GM23338 (cell line): ENCODE measurements around the gene ASTL. TPM values are rescaled to one million over a fixed set of nuclear protein-coding genes. Genes with fewer than 3 reads are reported as not detected.

Experiments
- ATAC-seq: fragments of 200-7000 bp; cut with Tn5 transposase; 3 replicates; pipeline ENCODE4 v1.9.1; 2020
- DNase-seq: peaks from one replicate; pipeline ENCODE4 v3.0.0-alpha.2; 2015; ENCODE audit warnings: low spot score
- H2AFZ ChIP-seq: fragments of 200-600 bp; sonication (generic); 2 replicates; pipeline ENCODE4 v1.8.0; 2016; ENCODE audit warnings: antibody characterized with exemption, mild to moderate bottlenecking, moderate library complexity
- H3F3A ChIP-seq: fragments of 200-600 bp; sonication (generic); replicated peaks from 2 replicates; pipeline ENCODE4 v1.8.0; 2017; ENCODE audit warnings: antibody characterized with exemption, mixed run types, low read depth
- H3K27ac ChIP-seq: fragments of 200-600 bp; sonication (generic); 2 replicates; pipeline ENCODE4 v1.6.1; 2016; ENCODE audit warnings: low read depth
- H3K27me3 ChIP-seq: fragments of 200-600 bp; sonication (generic); 2 replicates; pipeline ENCODE4 v1.8.0; 2016; ENCODE audit warnings: mild to moderate bottlenecking, mixed run types, moderate library complexity; ENCODE audit not compliant: insufficient read depth
- H3K36me3 ChIP-seq: fragments of 200-600 bp; sonication (generic); 2 replicates; pipeline ENCODE4 v1.8.0; 2016; ENCODE audit warnings: mild to moderate bottlenecking; ENCODE audit not compliant: insufficient read depth
- H3K4me1 ChIP-seq: fragments of 200-600 bp; sonication (generic); 2 replicates; pipeline ENCODE4 v1.8.0; 2016; ENCODE audit warnings: mild to moderate bottlenecking, moderate library complexity; ENCODE audit not compliant: insufficient read depth
- H3K4me2 ChIP-seq: fragments of 200-600 bp; sonication (generic); 2 replicates; pipeline ENCODE4 v1.7.1; 2017; ENCODE audit warnings: mixed run types
- H3K4me3 ChIP-seq: fragments of 200-600 bp; sonication (generic); 2 replicates; pipeline ENCODE4 v1.6.1; 2016; ENCODE audit warnings: mixed run types
- H3K79me2 ChIP-seq: fragments of 200-600 bp; sonication (generic); replicated peaks from 2 replicates; pipeline ENCODE4 v1.8.0; 2017; ENCODE audit warnings: mild to moderate bottlenecking; ENCODE audit not compliant: insufficient read depth
- H3K9me2 ChIP-seq: fragments of 200-600 bp; sonication (generic); 2 replicates; pipeline ENCODE4 v1.8.0; 2017; ENCODE audit not compliant: insufficient read depth
- H4K20me1 ChIP-seq: fragments of 200-600 bp; sonication (generic); replicated peaks from 2 replicates; pipeline ENCODE4 v1.8.0; 2017; ENCODE audit warnings: mild to moderate bottlenecking; ENCODE audit not compliant: insufficient read depth
- H3K27ac Mint-ChIP-seq: 2 replicates; pipeline ENCODE4 v1.8.0; 2020; ENCODE audit warnings: inconsistent platforms, mild to moderate bottlenecking, moderate library complexity, mixed read lengths
- H3K27me3 Mint-ChIP-seq: 3 replicates; pipeline ENCODE4 v1.8.0; 2022; ENCODE audit warnings: low read depth, mild to moderate bottlenecking, moderate library complexity, mixed read lengths, inconsistent platforms; ENCODE audit not compliant: insufficient read depth, poor library complexity
- H3K36me3 Mint-ChIP-seq: 3 replicates; pipeline ENCODE4 v1.8.0; 2021; ENCODE audit warnings: low read depth, mild to moderate bottlenecking, inconsistent platforms, moderate library complexity, mixed read lengths
- H3K4me1 Mint-ChIP-seq: 3 replicates; pipeline ENCODE4 v1.8.0; 2020; ENCODE audit warnings: mild to moderate bottlenecking, inconsistent platforms, mixed read lengths
- H3K4me3 Mint-ChIP-seq: 3 replicates; pipeline ENCODE4 v1.8.0; 2021; ENCODE audit warnings: moderate library complexity, mild to moderate bottlenecking, inconsistent platforms, mixed read lengths
- H3K9me3 Mint-ChIP-seq: 3 replicates; pipeline ENCODE4 v1.8.0; 2020; ENCODE audit warnings: moderate library complexity, mild to moderate bottlenecking, inconsistent platforms, mixed read lengths
- CREB1 ChIP-seq: fragments of 250-450 bp; sonication (Bioruptor Pico); IDR thresholded peaks from 2 replicates; pipeline ENCODE4 v1.5.0; 2020; ENCODE audit warnings: low read depth, mild to moderate bottlenecking, moderate library complexity
- EZH2phosphoT487 ChIP-seq: fragments of 200-600 bp; sonication (generic); IDR thresholded peaks from one replicate; pipeline ENCODE4 v1.8.1; 2018; ENCODE audit warnings: antibody characterized with exemption; ENCODE audit not compliant: unreplicated experiment
- JUNB ChIP-seq: IDR thresholded peaks from one replicate; pipeline ENCODE4 v1.6.1; 2016; ENCODE audit warnings: antibody characterized with exemption; ENCODE audit not compliant: unreplicated experiment
- NANOG ChIP-seq: IDR thresholded peaks from 2 replicates; pipeline ENCODE4 v1.6.1; 2016; ENCODE audit warnings: antibody characterized with exemption, borderline replicate concordance
- POLR2AphosphoS5 ChIP-seq: IDR thresholded peaks from 2 replicates; pipeline ENCODE4 v1.6.1; 2016; ENCODE audit warnings: antibody characterized with exemption, low read depth
- REST ChIP-seq: IDR thresholded peaks from one replicate; pipeline ENCODE4 v1.6.1; 2018; ENCODE audit warnings: antibody characterized with exemption; ENCODE audit not compliant: unreplicated experiment
- STAT1 ChIP-seq: IDR thresholded peaks from one replicate; pipeline ENCODE4 v1.6.1; 2016; ENCODE audit warnings: antibody characterized with exemption; ENCODE audit not compliant: unreplicated experiment
- ZNF114 ChIP-seq: fragments of 250-450 bp; sonication (Bioruptor Pico); IDR thresholded peaks from 2 replicates; pipeline ENCODE4 v1.5.0; 2020; ENCODE audit warnings: mild to moderate bottlenecking, moderate library complexity
- ZNF462 ChIP-seq: fragments of 250-450 bp; sonication (Bioruptor Pico); IDR thresholded peaks from 2 replicates; pipeline ENCODE4 v1.5.0; 2020; ENCODE audit warnings: mild to moderate bottlenecking, moderate library complexity
- polyA plus RNA-seq: library from polyadenylated mRNA; unstranded; fragments of >200 nt; fragmentation: Nextera tagmentation; extraction: Ambion mirVana; gene quantifications from 2 replicates; pipeline ENCODE4 v1.2.1, GENCODE V29; 2016
- total RNA-seq: library from RNA; depleted of rRNA; stranded (reverse); fragments of >200 nt; shearing (Covaris generic); gene quantifications from 2 replicates; pipeline ENCODE4 v1.2.3, GENCODE V29; 2014

Gene ASTL
- total and polyA plus RNA-seq, 2 experiments from 2014 or later: 0.23 TPM; not detected in 1

- TF ChIP-seq ZNF462 (CRISPR knock-in tag) (no peak), EZH2phosphoT487 (no peak), REST (no peak), POLR2AphosphoS5 (no peak), STAT1 (no peak)
Observed at GRCh38 chr2:96186562-96186961, 48.3 kb upstream of the ASTL start (continued).

DNA sequence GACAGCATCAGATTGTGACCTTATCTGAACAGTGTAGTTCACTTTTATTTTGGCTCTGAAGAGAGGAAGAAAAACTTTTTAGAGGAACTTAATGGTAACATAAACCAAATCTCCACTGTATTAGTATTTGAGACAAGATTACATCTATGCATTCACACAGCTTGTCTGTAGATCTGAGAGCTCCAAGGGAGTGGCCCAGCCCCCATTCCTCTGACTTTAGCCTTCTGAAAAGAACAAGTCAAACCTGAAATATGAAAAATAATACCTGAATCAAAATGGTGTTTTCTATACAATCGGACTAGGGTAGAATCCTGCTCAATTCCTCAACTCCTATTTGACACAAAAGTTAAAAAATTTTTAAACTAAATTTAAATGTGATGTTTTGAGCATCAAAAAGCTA is 47.2 kb upstream of the ASTL start:
- H3K27ac ChIP-seq: no peak overlapping the region
- H2AFZ ChIP-seq: no peak overlapping the region
- no peaks in the 10 kb centered on the region for H3K27me3 ChIP-seq
- Mint-ChIP-seq H3K36me3 (peaks cover 48% of the 10 kb centered on the region), H3K27me3 (peaks cover 5% of the 10 kb centered on the region), H3K4me3 (no peak overlapping the region), H3K9me3 (no peaks in the 10 kb centered on the region), H3K27ac (no peak overlapping the region), H3K4me1 (no peaks in the 10 kb centered on the region)
- DNase-seq: no peak
- H3K4me3 ChIP-seq: no peak overlapping the region
- no peaks in the 10 kb centered on the region for H3K4me1 ChIP-seq
- H3F3A ChIP-seq: 0 out of 2 replicates have a peak, but pooled peaks cover 9% of the 10 kb centered on the region
- no peak for ATAC-seq
- H3K36me3 ChIP-seq: peaks cover 28% of the 10 kb centered on the region
- peaks cover 14% of the 10 kb centered on the region; the same call in 1 of the 2 replicates for H4K20me1 ChIP-seq
- no peaks in the 10 kb centered on the region for H3K79me2 ChIP-seq
- H3K9me2 ChIP-seq: no peaks in the 10 kb centered on the region
- no peak overlapping the region for H3K4me2 ChIP-seq
- TF ChIP-seq JUNB (no peak), NANOG (no peak), POLR2AphosphoS5 (no peak), STAT1 (no peak), ZNF114 (CRISPR knock-in tag) (no peak), CREB1 (CRISPR knock-in tag) (no peak)
